GM19193 (cell line): ENCODE results near the gene TNFRSF14.

ENCODE experiments used
- POLR2A ChIP-seq: IDR thresholded peaks from 4 replicates; pipeline ENCODE4 v1.6.1; 2011; ENCODE audit not compliant: insufficient read depth, insufficient read length; ENCODE audit errors: extremely low read depth

Gene TNFRSF14

GRCh38 chr1:2518528-2518927 is 37.6 kb upstream of the TNFRSF14 start:
- TF ChIP-seq POLR2A: no peak

GRCh38 chr1:2519029-2519685 is 37.0 kb upstream of the TNFRSF14 start:
- no peak for TF ChIP-seq POLR2A

GRCh38 chr1:2519729-2520128 is 36.4 kb upstream of the TNFRSF14 start:
- no peak for TF ChIP-seq POLR2A

- TF ChIP-seq POLR2A: no peak
These were observed 36.0 kb upstream of the TNFRSF14 start for GRCh38 chr1:2520206-2520605.

GRCh38 chr1:2520806-2521205 is 35.4 kb upstream of the TNFRSF14 start:
- no peak for TF ChIP-seq POLR2A

- no peak for TF ChIP-seq POLR2A
These were observed 33.9 kb upstream of the TNFRSF14 start for GRCh38 chr1:2522230-2522629.

GRCh38 chr1:2523191-2523890 is 32.8 kb upstream of the TNFRSF14 start:
- no peak for TF ChIP-seq POLR2A

- no peak for TF ChIP-seq POLR2A
These were observed 32.1 kb upstream of the TNFRSF14 start for GRCh38 chr1:2523891-2524609.

- no peak for TF ChIP-seq POLR2A
These were observed 30.6 kb upstream of the TNFRSF14 start for GRCh38 chr1:2525572-2525919.

- TF ChIP-seq POLR2A: peak; percentile 77
These were observed 30.0 kb upstream of the TNFRSF14 start, which contains the start of gene PANK4 for GRCh38 chr1:2525920-2526823. TSS of gene PANK4 (minus strand) at chr1:2526596. CDS start at chr1:2526587, 9 bp downstream.

GRCh38 chr1:2526824-2527555 is 29.2 kb upstream of the TNFRSF14 start:
- no peak for TF ChIP-seq POLR2A

- TF ChIP-seq POLR2A: no peak
These were observed 28.7 kb upstream of the TNFRSF14 start for GRCh38 chr1:2527556-2527860.

GRCh38 chr1:2528016-2528415 is 28.2 kb upstream of the TNFRSF14 start:
- no peak for TF ChIP-seq POLR2A

GRCh38 chr1:2528611-2528965 is 27.6 kb upstream of the TNFRSF14 start:
- no peak for TF ChIP-seq POLR2A
